Choroid plexus epithelial cell (primary cell): ENCODE measurements around the gene DYSF.

Experiments
- DNase-seq: peaks from one replicate; pipeline ENCODE4 v3.0.0-alpha.2; 2010; ENCODE audit warnings: low read depth
- H3K4me3 ChIP-seq: 2 replicates; pipeline ENCODE4 v1.5.1; 2011; ENCODE audit warnings: low read depth, mild to moderate bottlenecking, control low read depth, low read length, moderate library complexity
- TF ChIP-seq, protein P1 (sequence below): conservative IDR thresholded peaks from 2 replicates; pipeline ENCODE4 v1.5.1; 2011; ENCODE audit warnings: low read depth, mild to moderate bottlenecking, control low read depth, inconsistent platforms, low read length, moderate library complexity

DYSF gene

DNA sequence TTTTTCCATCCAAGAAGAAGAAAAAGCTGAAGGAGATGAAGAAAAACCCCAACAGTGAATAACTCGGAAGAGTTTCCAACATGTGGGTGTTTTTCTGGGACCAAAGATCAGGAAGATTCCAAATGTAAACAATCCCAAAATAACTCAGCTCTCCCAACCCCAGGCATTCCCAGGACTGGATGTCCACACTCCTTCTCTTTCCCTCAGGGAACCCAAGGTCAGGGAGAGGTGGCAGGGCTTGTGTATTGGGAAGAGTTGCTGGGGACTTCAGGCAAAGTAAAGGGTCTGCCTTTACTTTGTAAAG lies 268.0 kb downstream of the DYSF start:
- TF ChIP-seq, protein P1, sequence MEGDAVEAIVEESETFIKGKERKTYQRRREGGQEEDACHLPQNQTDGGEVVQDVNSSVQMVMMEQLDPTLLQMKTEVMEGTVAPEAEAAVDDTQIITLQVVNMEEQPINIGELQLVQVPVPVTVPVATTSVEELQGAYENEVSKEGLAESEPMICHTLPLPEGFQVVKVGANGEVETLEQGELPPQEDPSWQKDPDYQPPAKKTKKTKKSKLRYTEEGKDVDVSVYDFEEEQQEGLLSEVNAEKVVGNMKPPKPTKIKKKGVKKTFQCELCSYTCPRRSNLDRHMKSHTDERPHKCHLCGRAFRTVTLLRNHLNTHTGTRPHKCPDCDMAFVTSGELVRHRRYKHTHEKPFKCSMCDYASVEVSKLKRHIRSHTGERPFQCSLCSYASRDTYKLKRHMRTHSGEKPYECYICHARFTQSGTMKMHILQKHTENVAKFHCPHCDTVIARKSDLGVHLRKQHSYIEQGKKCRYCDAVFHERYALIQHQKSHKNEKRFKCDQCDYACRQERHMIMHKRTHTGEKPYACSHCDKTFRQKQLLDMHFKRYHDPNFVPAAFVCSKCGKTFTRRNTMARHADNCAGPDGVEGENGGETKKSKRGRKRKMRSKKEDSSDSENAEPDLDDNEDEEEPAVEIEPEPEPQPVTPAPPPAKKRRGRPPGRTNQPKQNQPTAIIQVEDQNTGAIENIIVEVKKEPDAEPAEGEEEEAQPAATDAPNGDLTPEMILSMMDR = no peak
- no peak for DNase-seq
- no peak overlapping the region for H3K4me3 ChIP-seq

DNA sequence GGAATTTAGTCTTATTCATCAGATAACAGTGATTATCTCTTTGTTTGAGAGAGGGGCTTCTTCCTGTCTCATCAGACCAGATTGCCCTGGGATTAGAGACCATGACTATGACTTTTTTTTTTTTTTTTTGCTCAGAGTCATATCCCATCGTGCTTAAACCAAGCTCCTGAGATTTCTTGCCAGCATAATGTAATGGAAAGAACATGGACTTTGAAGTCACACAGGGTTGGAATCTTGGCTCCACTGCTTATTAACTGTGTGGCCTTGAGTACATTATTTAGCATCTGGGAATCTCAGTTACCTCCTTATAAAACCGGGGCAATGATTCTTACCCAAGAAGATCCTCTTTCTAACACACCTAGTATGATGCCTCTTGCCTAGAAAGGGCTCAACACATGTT lies 268.3 kb downstream of the DYSF start:
- TF ChIP-seq, protein P1 = no peak
- no peak overlapping the region for H3K4me3 ChIP-seq
- DNase-seq = no peak

DNA sequence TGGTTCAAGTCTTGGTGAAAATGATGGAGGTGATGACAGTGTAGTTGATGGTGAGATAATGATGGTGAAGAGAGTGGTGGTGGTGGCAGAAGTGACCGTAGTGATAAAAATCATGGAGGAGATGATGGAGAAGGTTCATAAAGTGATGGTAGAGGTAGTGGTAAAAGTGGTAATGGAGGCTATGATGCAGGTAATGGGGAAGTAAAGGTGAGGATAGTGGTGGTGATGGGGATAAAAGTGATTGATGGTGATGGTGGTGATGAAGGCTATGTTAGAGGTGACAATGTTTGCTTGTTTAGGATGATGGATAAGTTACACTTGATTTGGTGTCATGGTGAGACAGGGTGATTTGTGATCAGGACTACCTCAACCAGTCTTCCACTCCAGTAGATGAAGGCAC lies 268.9 kb downstream of the DYSF start:
- no peak for DNase-seq
- TF ChIP-seq, protein P1 = no peak
- H3K4me3 ChIP-seq = no peak overlapping the region

DNA sequence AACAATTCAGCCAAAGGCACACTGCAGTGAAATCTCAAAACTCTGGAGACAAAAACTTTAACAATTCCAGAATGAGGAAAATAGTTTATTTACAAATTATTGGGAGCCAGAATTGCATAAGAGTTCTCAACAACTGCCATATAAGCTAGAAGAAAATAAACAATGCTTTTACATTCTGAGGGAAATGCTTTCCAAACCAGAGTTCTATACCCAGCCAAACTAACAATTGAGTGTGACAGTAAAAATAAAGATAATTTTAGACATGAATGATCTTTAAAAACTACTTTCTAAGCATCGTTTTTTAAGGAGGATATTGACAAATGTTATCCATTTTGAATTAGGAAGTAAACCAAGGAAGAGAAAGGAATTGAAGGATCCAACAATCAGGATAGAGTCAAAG lies 271.4 kb downstream of the DYSF start:
- TF ChIP-seq, protein P1 = no peak
- H3K4me3 ChIP-seq = no peak overlapping the region
- no peak for DNase-seq

DNA sequence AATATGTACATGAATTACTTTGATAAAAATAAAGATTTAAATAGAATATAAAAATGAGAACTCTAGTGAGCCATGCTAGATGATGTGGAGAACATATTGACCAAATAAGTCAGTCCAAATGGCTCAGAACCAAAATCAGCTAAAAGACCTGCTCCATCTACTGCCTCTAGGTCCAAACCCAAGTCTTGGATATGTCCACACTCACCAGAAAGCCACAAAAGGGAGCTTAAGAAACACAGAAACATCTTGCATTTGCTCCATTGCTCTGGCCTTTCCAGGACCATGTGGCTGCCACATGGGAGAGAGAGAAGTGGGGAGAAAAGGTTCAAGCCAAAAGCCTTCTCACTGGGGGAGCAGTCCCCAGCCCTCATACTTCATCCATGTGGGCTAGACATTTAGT lies 272.5 kb downstream of the DYSF start:
- H3K4me3 ChIP-seq = no peak overlapping the region
- TF ChIP-seq, protein P1 = no peak
- no peak for DNase-seq

DNA sequence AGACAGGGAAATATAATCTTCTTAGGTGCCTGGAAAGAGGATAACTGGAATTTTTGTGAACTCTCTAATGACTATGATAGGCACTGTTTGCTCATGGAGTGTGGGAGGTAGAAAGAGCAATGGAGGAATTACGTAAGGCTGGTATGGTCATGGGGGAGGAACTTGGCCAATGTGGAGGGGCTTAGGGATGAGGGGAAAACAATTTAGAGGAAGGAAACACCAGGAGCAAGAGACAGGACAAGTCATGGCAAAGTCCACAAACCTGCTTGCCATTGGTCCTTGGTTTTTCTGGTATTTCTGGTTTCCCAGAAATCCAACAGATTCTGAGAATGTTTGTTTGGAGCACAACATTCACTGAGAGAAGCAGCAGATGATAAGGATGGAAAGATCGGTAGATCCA lies 274.2 kb downstream of the DYSF start:
- DNase-seq = no peak
- TF ChIP-seq, protein P1 = no peak
- no peak overlapping the region for H3K4me3 ChIP-seq

DNA sequence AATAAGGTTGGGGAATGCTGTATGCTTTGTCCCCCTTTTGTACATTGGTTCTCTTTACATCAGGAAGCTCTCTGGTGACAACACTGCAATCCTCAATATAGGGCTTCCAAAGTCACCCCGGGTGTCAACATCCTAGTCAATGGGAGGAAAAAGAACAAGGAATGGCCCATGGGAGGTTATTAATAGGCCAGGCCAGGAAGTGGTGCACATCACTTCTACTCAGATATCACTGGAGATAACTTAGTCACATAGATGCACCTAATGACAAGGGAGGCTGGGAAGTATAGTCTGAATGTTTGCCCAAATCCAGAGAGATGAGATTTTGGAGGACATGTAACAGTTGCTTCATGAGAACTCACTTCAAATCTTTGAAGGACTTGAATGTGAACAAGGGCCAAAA lies 274.7 kb downstream of the DYSF start:
- no peak for DNase-seq
- TF ChIP-seq, protein P1 = no peak
- no peak overlapping the region for H3K4me3 ChIP-seq
